Activated CD8-positive, alpha-beta memory T cell treated with anti-CD3 and anti-CD28 coated beads, Interleukin-2, amount 50 U/mL, for 24 hours (primary cell): Measurements from ENCODE around the gene GRIN1.
A peak's percentile ranks its signal among the peaks of the same experiment; 100 is the strongest.
"Not testable (repeated sequence)": the region's sequence is repeated elsewhere in the genome, so short reads cannot be mapped to it uniquely, and the experiment has no call there.

ENCODE experiments used
- DNase-seq: peaks from one replicate; pipeline ENCODE4 v3.0.0-alpha.2; 2020; ENCODE audit errors: extremely low read depth

GRIN1 gene

GRCh38 chr9:137128862-137129455, 10.0 kb upstream of the GRIN1 start:
- DNase-seq: no peak

- peak; percentile 74 for DNase-seq
Observed at GRCh38 chr9:137129456-137130175, 9.3 kb upstream of the GRIN1 start.

- DNase-seq: no peak
Observed at GRCh38 chr9:137130176-137130755, 8.7 kb upstream of the GRIN1 start.

- DNase-seq: no peak
Observed at GRCh38 chr9:137134191-137134590, 4.8 kb upstream of the GRIN1 start.

GRCh38 chr9:137135154-137135553, 3.8 kb upstream of the GRIN1 start:
- DNase-seq: not testable (repeated sequence)

- DNase-seq: no peak
Observed at GRCh38 chr9:137136261-137136880, 2.6 kb upstream of the GRIN1 start.

- no peak for DNase-seq
Observed at GRCh38 chr9:137136881-137137607, 1.9 kb upstream of the GRIN1 start.

GRCh38 chr9:137138058-137138721, 764 bp upstream of the GRIN1 start:
- no peak for DNase-seq

GRCh38 chr9:137139468-137140150, 655 bp downstream of the GRIN1 start:
- DNase-seq: no peak

GRCh38 chr9:137140151-137141012, 1.4 kb downstream of the GRIN1 start:
- no peak for DNase-seq

- no peak for DNase-seq
Observed at GRCh38 chr9:137141050-137141810, 2.3 kb downstream of the GRIN1 start.

- no peak for DNase-seq
Observed at GRCh38 chr9:137141976-137142936, 3.3 kb downstream of the GRIN1 start.

- no peak for DNase-seq
Observed at GRCh38 chr9:137143459-137143858, 4.5 kb downstream of the GRIN1 start.

- DNase-seq: no peak
Observed at GRCh38 chr9:137145731-137146526, 7.0 kb downstream of the GRIN1 start.

- DNase-seq: no peak
Observed at GRCh38 chr9:137146527-137146918, 7.6 kb downstream of the GRIN1 start.

- DNase-seq: no peak
Observed at GRCh38 chr9:137147091-137147792, 8.3 kb downstream of the GRIN1 start.

GRCh38 chr9:137147793-137148160, 8.8 kb downstream of the GRIN1 start:
- DNase-seq: no peak
